Caco-2 (cell line): ENCODE results near the gene CRP. TPM values are rescaled to one million over a fixed set of nuclear protein-coding genes. Genes with fewer than 3 reads are reported as not detected.

Experiments
- BruUV-seq: library from RNA; stranded (reverse); fragments of 400-500 nt; replicated peaks from 2 replicates; lab custom pipeline; 2021; lab: Mats Ljungman, UMichigan
- CTCF ChIA-PET: fragments of 300-600 bp; sonication (Branson Sonifier 250); formaldehyde crosslinking; loops from one replicate; lab custom pipeline; 2022; ENCODE audit warnings: antibody characterized with exemption; lab: Charles Lee
- POLR2A ChIA-PET: fragments of 300-600 bp; sonication (Branson Sonifier 250); formaldehyde crosslinking; loops from one replicate; lab custom pipeline; 2022; ENCODE audit warnings: antibody characterized with exemption; lab: Charles Lee
- DNase-seq, 2 experiments: peaks; one replicate each; pipeline versions ENCODE4 v3.0.0 to v3.0.0-alpha.2; 2020 to 2022
- H3K27me3 ChIP-seq: replicated peaks from 2 replicates; pipeline ENCODE4 v1.6.0; 2011; ENCODE audit warnings: low read length; ENCODE audit not compliant: control insufficient read depth, insufficient read depth
- H3K36me3 ChIP-seq: 2 replicates; pipeline ENCODE4 v1.5.1; 2011; ENCODE audit warnings: low read length; ENCODE audit not compliant: control insufficient read depth, insufficient read depth
- H3K4me1 ChIP-seq: fragments of 250-450 bp; sonication (Bioruptor Pico); 2 replicates; pipeline ENCODE4 v1.5.1; 2020; ENCODE audit warnings: mild to moderate bottlenecking
- H3K4me3 ChIP-seq: 2 replicates; pipeline ENCODE4 v1.5.1; 2011; ENCODE audit warnings: low read depth, mild to moderate bottlenecking, control low read depth, low read length
- H3K9me3 ChIP-seq: fragments of 250-450 bp; sonication (Bioruptor Pico); 2 replicates; pipeline ENCODE4 v1.5.1; 2020; ENCODE audit warnings: mild to moderate bottlenecking, moderate library complexity
- H3K27ac Mint-ChIP-seq: one replicate; pipeline ENCODE4 v1.8.0; 2022; ENCODE audit warnings: mixed read lengths; ENCODE audit not compliant: unreplicated experiment
- H3K27me3 Mint-ChIP-seq: one replicate; pipeline ENCODE4 v1.8.0; 2022; ENCODE audit warnings: mixed read lengths; ENCODE audit not compliant: insufficient read depth, unreplicated experiment
- H3K36me3 Mint-ChIP-seq: one replicate; pipeline ENCODE4 v1.8.0; 2022; ENCODE audit warnings: mild to moderate bottlenecking, mixed read lengths; ENCODE audit not compliant: insufficient read depth, unreplicated experiment
- H3K4me1 Mint-ChIP-seq: one replicate; pipeline ENCODE4 v1.8.0; 2022; ENCODE audit warnings: low read depth, mixed read lengths; ENCODE audit not compliant: unreplicated experiment
- H3K4me3 Mint-ChIP-seq: one replicate; pipeline ENCODE4 v1.8.0; 2022; ENCODE audit warnings: mild to moderate bottlenecking, moderate library complexity, mixed read lengths; ENCODE audit not compliant: unreplicated experiment
- H3K9me3 Mint-ChIP-seq: one replicate; pipeline ENCODE4 v1.8.0; 2022; ENCODE audit warnings: mixed read lengths; ENCODE audit not compliant: unreplicated experiment
- intact Hi-C: fragments of 100-400 bp; cut with micrococcal nuclease; formaldehyde crosslinking; loops from one replicate; pipeline ENCODE4 v1.10.0; 2022; ENCODE audit not compliant: unreplicated experiment
- total RNA-seq: library from RNA; stranded (reverse); gene quantifications from 2 replicates; pipeline ENCODE4 v1.2.3, GENCODE V29; 2022
- TF ChIP-seq, protein P1 (sequence below), 2 experiments: fragments of 200-600 bp in 1 of 2; IDR thresholded peaks; 1 replicate in 1 of 2; 2 replicates in 1 of 2; pipeline versions ENCODE4 v1.5.1 to v1.8.0; 2011 to 2022; ENCODE audit warnings: antibody characterized with exemption in 1 of 2, control low read depth in 1 of 2, inconsistent platforms in 1 of 2, low read depth in 1 of 2, low read length in 1 of 2, mild to moderate bottlenecking in 1 of 2, moderate library complexity in 1 of 2; ENCODE audit not compliant: insufficient read depth in 1 of 2, severe bottlenecking in 1 of 2, unreplicated experiment in 1 of 2

The CRP gene
- total RNA-seq, 1 experiment from 2014 or later, result not detected

DNA sequence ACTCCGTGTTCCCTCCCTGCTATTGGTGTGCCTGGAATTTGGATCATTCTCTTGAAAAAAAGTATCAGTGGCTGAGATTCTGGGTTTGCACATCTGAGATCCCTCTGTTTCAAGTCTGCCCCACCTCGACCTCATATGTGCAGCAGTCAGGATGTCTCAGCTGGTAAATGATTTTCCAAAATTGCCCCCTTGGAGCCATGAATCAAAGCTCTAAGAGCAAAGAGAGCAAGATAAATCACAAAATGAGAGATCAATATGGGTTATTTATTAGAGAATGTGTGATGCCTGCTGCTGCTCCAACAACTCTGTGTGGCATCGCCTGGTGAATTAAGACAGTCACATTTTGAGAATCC is 8.5 kb downstream of the CRP start:
- intact Hi-C loops, result no loop called here
- H3K27me3 Mint-ChIP-seq, result peaks cover 2% of the 10 kb centered on the region
- no peak overlapping the region for H3K27ac Mint-ChIP-seq
- peaks cover 17% of the 10 kb centered on the region for H3K4me1 ChIP-seq
- ChIA-PET CTCF (no interaction called here), POLR2A (no interaction called here)
- TF ChIP-seq, protein P1, sequence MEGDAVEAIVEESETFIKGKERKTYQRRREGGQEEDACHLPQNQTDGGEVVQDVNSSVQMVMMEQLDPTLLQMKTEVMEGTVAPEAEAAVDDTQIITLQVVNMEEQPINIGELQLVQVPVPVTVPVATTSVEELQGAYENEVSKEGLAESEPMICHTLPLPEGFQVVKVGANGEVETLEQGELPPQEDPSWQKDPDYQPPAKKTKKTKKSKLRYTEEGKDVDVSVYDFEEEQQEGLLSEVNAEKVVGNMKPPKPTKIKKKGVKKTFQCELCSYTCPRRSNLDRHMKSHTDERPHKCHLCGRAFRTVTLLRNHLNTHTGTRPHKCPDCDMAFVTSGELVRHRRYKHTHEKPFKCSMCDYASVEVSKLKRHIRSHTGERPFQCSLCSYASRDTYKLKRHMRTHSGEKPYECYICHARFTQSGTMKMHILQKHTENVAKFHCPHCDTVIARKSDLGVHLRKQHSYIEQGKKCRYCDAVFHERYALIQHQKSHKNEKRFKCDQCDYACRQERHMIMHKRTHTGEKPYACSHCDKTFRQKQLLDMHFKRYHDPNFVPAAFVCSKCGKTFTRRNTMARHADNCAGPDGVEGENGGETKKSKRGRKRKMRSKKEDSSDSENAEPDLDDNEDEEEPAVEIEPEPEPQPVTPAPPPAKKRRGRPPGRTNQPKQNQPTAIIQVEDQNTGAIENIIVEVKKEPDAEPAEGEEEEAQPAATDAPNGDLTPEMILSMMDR (IDR thresholded peaks at IDR 0.05; ENCODE audit: insufficient read depth in 1 of 2, low read depth in 1 of 2, low read length in 1 of 2, severe bottlenecking in 1 of 2, unreplicated experiment in 1 of 2), result no peak
- H3K4me3 Mint-ChIP-seq, result no peak overlapping the region
- no peak for DNase-seq
- no peaks in the 10 kb centered on the region for H3K27me3 ChIP-seq
- no peaks in the 10 kb centered on the region for H3K9me3 Mint-ChIP-seq
- H3K36me3 Mint-ChIP-seq, result no peaks in the 10 kb centered on the region
- no peaks in the 10 kb centered on the region for H3K9me3 ChIP-seq
- peaks cover 7% of the 10 kb centered on the region for H3K4me1 Mint-ChIP-seq
- H3K4me3 ChIP-seq, result no peak overlapping the region
- BruUV-seq, result no TSS peak
- H3K36me3 ChIP-seq, result no peaks in the 10 kb centered on the region

DNA sequence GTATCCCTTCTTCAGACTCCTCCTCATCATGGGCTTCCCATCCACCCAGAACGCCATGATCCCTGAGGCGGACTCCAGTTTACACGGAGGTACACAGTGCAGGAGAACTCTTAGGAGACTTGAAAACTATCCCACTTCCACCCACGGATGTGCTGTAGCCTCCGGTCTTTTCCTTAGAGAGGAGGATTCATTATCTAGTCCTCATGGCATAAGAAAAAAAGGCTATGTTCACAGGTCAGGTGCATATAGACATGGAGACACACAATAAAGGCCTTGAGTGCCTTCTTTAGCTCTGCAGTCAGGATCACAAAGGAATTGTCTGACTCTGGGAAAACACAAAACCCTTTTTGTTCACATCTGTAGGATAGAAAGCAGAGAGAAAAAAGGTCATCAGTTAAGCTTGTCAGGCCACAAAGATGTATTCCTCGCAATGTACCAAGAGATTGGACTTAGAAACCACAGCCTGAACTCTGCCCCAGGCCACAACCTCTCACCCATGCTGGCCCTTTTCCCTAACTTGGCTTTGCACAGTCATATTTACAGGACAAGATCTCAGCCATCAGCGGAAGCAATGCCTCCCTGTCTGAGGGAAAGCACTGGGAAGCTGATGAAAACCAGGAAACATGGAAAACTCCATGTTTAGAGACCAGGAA is 9.0 kb downstream of the CRP start:
- no peaks in the 10 kb centered on the region for H3K9me3 Mint-ChIP-seq
- H3K27ac Mint-ChIP-seq, result no peak overlapping the region
- H3K4me1 Mint-ChIP-seq, result peaks cover 7% of the 10 kb centered on the region
- no TSS peak for BruUV-seq
- H3K27me3 Mint-ChIP-seq, result peaks cover 2% of the 10 kb centered on the region
- intact Hi-C loops, result no loop called here
- no peaks in the 10 kb centered on the region for H3K36me3 Mint-ChIP-seq
- H3K4me3 Mint-ChIP-seq, result no peak overlapping the region
- no peak for DNase-seq
- Histone ChIP-seq H3K36me3 (no peaks in the 10 kb centered on the region), H3K27me3 (no peaks in the 10 kb centered on the region), H3K4me1 (peaks cover 17% of the 10 kb centered on the region), H3K4me3 (no peak overlapping the region), H3K9me3 (no peaks in the 10 kb centered on the region)
- ChIA-PET POLR2A (no interaction called here), CTCF (no interaction called here)
- TF ChIP-seq, protein P1 (IDR thresholded peaks at IDR 0.05; ENCODE audit: insufficient read depth in 1 of 2, low read depth in 1 of 2, low read length in 1 of 2, severe bottlenecking in 1 of 2, unreplicated experiment in 1 of 2), result no peak

DNA sequence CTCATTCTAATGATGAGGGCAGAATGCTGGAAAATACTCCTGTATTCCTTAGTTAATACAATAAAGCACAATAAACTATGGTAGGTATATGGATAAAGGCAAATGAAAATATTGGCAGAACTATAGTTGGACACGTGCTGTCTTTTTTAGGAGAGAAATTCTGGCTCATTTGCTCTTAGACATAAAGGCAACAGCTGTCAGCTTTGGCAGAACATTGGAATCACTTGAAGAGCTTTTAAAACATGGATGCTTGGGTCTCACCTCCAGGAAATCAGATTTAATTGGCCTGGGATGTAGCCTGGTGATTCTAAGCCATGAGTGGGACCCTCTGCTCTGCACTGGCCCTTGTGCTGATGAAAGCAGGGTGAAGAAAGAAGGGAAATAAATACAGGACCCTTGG is 9.9 kb downstream of the CRP start:
- ChIA-PET POLR2A (no interaction called here), CTCF (no interaction called here)
- no peak overlapping the region for H3K4me3 Mint-ChIP-seq
- peaks cover 7% of the 10 kb centered on the region for H3K4me1 Mint-ChIP-seq
- peaks cover 2% of the 10 kb centered on the region for H3K27me3 Mint-ChIP-seq
- no peaks in the 10 kb centered on the region for H3K36me3 Mint-ChIP-seq
- DNase-seq, result no peak
- Histone ChIP-seq H3K4me3 (no peak overlapping the region), H3K9me3 (no peaks in the 10 kb centered on the region), H3K36me3 (no peaks in the 10 kb centered on the region), H3K4me1 (peaks cover 17% of the 10 kb centered on the region), H3K27me3 (no peaks in the 10 kb centered on the region)
- intact Hi-C loops, result no loop called here
- TF ChIP-seq, protein P1 (IDR thresholded peaks at IDR 0.05; ENCODE audit: insufficient read depth in 1 of 2, low read depth in 1 of 2, low read length in 1 of 2, severe bottlenecking in 1 of 2, unreplicated experiment in 1 of 2), result no peak
- no peaks in the 10 kb centered on the region for H3K9me3 Mint-ChIP-seq
- BruUV-seq, result no TSS peak
- H3K27ac Mint-ChIP-seq, result no peak overlapping the region
